ENCODE data around the gene BUD23. TPM values are rescaled to one million over a fixed set of nuclear protein-coding genes. Genes with fewer than 3 reads are reported as not detected.

The BUD23 gene
- total and polyA plus RNA-seq, 10 donors: 44.2 to 71.4 (median 54.6) TPM

GRCh38 chr7:73679709-73680108, 3.7 kb upstream of the BUD23 start:
- H3K27ac ChIP-seq: no peak overlapping the region

GRCh38 chr7:73680501-73680900, 2.9 kb upstream of the BUD23 start:
- Histone ChIP-seq H3K36me3 (peaks cover 0 to 29% (median 9%) of the 10 kb centered on the region in 6 donors), H3K27ac (no peak overlapping the region), H3K27me3 (replicated peaks in 1 of 7) (no peaks in the 10 kb centered on the region), H3K4me1 (peaks cover 19 to 60% (median 42%) of the 10 kb centered on the region in 6 donors), H3K9me3 (no peaks in the 10 kb centered on the region), H3K4me3 (no peak overlapping the region)
- WGBS, 5 donors: 84 to 90% (median 89%) methylated on average over 7 of the region's 7 CpGs
- no peak for DNase-seq
- TF ChIP-seq POLR2A (IDR thresholded peaks at IDR 0.05) (no peak), CTCF (IDR thresholded peaks at IDR 0.05 in 8 of 11, conservative IDR thresholded peaks at IDR 0.05 in 3 of 11) (no peak), POLR2AphosphoS5 (IDR thresholded peaks at IDR 0.05) (no peak)
- intact Hi-C loops (cut with DNase I; ENCODE audit: low total_unique reads): loop anchor here (10.0 kb wide), 1 partner anchor 54 kb away; the partner anchor contains the start of gene ABHD11

More at GRCh38 chr7:73679709-73680108, 3.7 kb upstream of the BUD23 start:
- intact Hi-C loops (cut with DNase I; ENCODE audit: low total_unique reads): loop anchor here (10.0 kb wide), 1 partner anchor 55 kb away; the partner anchor contains the start of gene ABHD11
- Histone ChIP-seq H3K4me1 (peaks cover 16 to 52% (median 38%) of the 10 kb centered on the region in 6 donors), H3K36me3 (peaks cover 0 to 29% (median 9%) of the 10 kb centered on the region in 6 donors), H3K4me3 (no peak overlapping the region), H3K9me3 (no peaks in the 10 kb centered on the region), H3K27me3 (replicated peaks in 1 of 7) (no peaks in the 10 kb centered on the region)
- TF ChIP-seq POLR2AphosphoS5 (IDR thresholded peaks at IDR 0.05) (no peak), CTCF (IDR thresholded peaks at IDR 0.05 in 8 of 11, conservative IDR thresholded peaks at IDR 0.05 in 3 of 11) (no peak), POLR2A (IDR thresholded peaks at IDR 0.05) (no peak)
- DNase-seq: no peak
- WGBS, 5 donors: 79 to 100% (median 98%) methylated on average over 2 of the region's 2 CpGs

- DNase-seq: no peak
- no peak overlapping the region for H3K27ac ChIP-seq
Observed at GRCh38 chr7:73681031-73681430, 2.4 kb upstream of the BUD23 start.

More at GRCh38 chr7:73681031-73681430, 2.4 kb upstream of the BUD23 start:
- no peak for TF ChIP-seq POLR2A (IDR thresholded peaks at IDR 0.05)
- TF ChIP-seq CTCF (IDR thresholded peaks at IDR 0.05 in 8 of 11, conservative IDR thresholded peaks at IDR 0.05 in 3 of 11): no peak
- no peak for TF ChIP-seq POLR2AphosphoS5 (IDR thresholded peaks at IDR 0.05)
- H3K36me3 ChIP-seq: peaks cover 0 to 29% (median 9%) of the 10 kb centered on the region in 6 donors
- intact Hi-C loops (cut with DNase I; ENCODE audit: low total_unique reads): loop anchor here (10.0 kb wide), 1 partner anchor 54 kb away; the partner anchor contains the start of gene ABHD11
- WGBS, 5 donors: 74 to 91% (median 80%) methylated on average over 8 of the region's 8 CpGs
- no peak overlapping the region for H3K4me3 ChIP-seq
- no peaks in the 10 kb centered on the region for H3K27me3 ChIP-seq (replicated peaks in 1 of 7)
- H3K9me3 ChIP-seq: no peaks in the 10 kb centered on the region
- peaks cover 20 to 65% (median 42%) of the 10 kb centered on the region in 6 donors for H3K4me1 ChIP-seq

Data from spleen (tissue), 11 donors.